ENCODE results near the gene AP5S1. TPM values are rescaled to one million over a fixed set of nuclear protein-coding genes. Genes with fewer than 3 reads are reported as not detected.
A peak's percentile ranks its signal among the peaks of the same experiment; 100 is the strongest.
"Not testable (repeated sequence)": the region's sequence is repeated elsewhere in the genome, so short reads cannot be mapped to it uniquely, and the experiment has no call there.

AP5S1 gene
- total and polyA plus RNA-seq, 7 donors, result 11.0 to 25.2 (median 12.2) TPM

- no peak overlapping the region for H3K4me3 ChIP-seq
- peaks cover 0 to 4% of the 10 kb centered on the region in 2 donors for H3K36me3 ChIP-seq (ENCODE audit: insufficient read depth in 1 of 2, low read depth in 1 of 2)
- no peaks in the 10 kb centered on the region for H3K9me3 ChIP-seq
- H3K4me1 ChIP-seq, result peaks cover 23% of the 10 kb centered on the region
- TF ChIP-seq, protein P1, sequence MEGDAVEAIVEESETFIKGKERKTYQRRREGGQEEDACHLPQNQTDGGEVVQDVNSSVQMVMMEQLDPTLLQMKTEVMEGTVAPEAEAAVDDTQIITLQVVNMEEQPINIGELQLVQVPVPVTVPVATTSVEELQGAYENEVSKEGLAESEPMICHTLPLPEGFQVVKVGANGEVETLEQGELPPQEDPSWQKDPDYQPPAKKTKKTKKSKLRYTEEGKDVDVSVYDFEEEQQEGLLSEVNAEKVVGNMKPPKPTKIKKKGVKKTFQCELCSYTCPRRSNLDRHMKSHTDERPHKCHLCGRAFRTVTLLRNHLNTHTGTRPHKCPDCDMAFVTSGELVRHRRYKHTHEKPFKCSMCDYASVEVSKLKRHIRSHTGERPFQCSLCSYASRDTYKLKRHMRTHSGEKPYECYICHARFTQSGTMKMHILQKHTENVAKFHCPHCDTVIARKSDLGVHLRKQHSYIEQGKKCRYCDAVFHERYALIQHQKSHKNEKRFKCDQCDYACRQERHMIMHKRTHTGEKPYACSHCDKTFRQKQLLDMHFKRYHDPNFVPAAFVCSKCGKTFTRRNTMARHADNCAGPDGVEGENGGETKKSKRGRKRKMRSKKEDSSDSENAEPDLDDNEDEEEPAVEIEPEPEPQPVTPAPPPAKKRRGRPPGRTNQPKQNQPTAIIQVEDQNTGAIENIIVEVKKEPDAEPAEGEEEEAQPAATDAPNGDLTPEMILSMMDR (IDR thresholded peaks at IDR 0.05), result no peak
- H3K27ac ChIP-seq, result no peak overlapping the region
- no peaks in the 10 kb centered on the region for H3K27me3 ChIP-seq (ENCODE audit: insufficient read depth in 3 of 3, low read length in 2 of 3)
- 30 to 49% (median 35%) methylated on average over 4 of the region's 4 CpGs for WGBS, 3 donors
- ATAC-seq (no peak), DNase-seq (peak in 1 of 2 donors; percentile 22)
- intact Hi-C loops (cut with DNase I), result loop anchor here (5.0 to 10.0 kb wide), 4 partner anchors 34 to 299 kb away; partner anchors contain the start of gene AP5S1 (in 1 of the 2)
Measured at GRCh38 chr20:3788685-3789155, 31.6 kb upstream of the AP5S1 start.

DNA sequence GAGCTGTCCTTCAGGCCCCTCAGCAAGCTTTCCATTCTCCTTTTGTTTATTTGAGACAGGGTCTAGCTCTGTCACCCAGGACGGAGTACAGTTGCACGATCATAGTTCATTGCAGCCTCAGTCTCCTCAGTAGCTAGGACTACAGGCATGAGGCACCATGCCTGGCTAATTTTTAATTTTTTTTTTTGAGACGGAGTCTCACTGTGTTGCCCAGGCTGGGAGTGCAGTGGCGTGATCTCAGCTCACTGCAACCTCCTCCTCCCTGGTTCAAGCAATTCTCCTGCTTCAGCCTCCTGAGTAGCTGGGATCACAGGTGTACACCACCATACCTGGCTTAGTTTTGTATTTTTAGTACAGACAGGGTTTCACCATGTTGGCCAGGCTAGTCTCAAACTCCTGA lies 31.1 kb upstream of the AP5S1 start:
- not testable (repeated sequence) for H3K4me3 ChIP-seq; H3K27me3 ChIP-seq (ENCODE audit: insufficient read depth in 3 of 3, low read length in 2 of 3); H3K36me3 ChIP-seq (ENCODE audit: insufficient read depth in 1 of 2, low read depth in 1 of 2); DNase-seq; ATAC-seq; H3K9me3 ChIP-seq; H3K27ac ChIP-seq
- WGBS, 3 donors, result 91 to 95% (median 92%) methylated on average over 4 of the region's 4 CpGs
- peaks cover 18% of the 10 kb centered on the region for H3K4me1 ChIP-seq
- intact Hi-C loops (cut with DNase I), result loop anchor here (5.0 to 10.0 kb wide), 4 partner anchors 33 to 298 kb away; partner anchors contain the start of gene AP5S1 (in 1 of the 2)

GRCh38 chr20:3794168-3794567 lies 26.2 kb upstream of the AP5S1 start:
- ATAC-seq; H3K4me3 ChIP-seq; DNase-seq; intact Hi-C loops (cut with DNase I); H3K4me1 ChIP-seq; H3K27ac ChIP-seq; H3K36me3 ChIP-seq (ENCODE audit: insufficient read depth in 1 of 2, low read depth in 1 of 2); H3K27me3 ChIP-seq (ENCODE audit: insufficient read depth in 3 of 3, low read length in 2 of 3); H3K9me3 ChIP-seq: not testable (repeated sequence)
- 89 to 100% (median 92%) methylated on average over 1 to 3 of the region's 3 CpGs for WGBS, 3 donors

DNA sequence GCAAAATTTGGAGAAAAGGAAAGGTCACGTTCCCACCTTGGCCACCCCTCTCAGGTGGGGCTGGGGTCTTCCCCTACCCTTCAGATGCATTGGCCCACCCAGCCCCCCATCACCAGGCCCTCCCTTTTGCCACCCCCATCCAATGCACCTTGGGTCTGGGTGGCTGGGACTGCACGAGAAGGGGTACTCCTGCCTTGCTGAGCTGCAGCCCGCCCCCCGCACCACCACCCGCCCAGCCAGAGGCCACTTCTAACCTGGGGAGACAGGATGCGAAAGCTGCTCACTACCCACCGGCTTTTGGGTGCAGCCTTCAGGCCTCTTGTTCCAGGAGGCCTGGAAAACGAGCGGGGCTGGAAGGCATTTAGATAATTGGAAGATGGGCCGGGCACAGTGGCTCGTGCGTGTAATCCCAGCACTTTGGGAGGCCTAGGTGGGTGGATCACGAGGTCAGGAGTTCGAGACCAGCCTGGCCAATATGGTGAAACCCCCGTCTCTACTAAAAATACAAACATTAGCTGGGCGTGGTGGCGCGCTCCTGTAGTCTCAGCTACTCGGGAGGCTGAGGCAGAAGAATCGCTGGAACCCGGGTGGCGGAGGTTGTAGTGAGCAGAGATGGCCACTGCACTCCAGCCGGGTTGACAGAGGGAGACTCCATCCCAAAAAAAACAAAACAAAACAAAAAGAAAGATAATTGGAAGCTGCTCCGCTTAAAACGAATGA lies 25.5 kb upstream of the AP5S1 start:
- Histone ChIP-seq H3K27me3 (ENCODE audit: insufficient read depth in 3 of 3, low read length in 2 of 3) (no peaks in the 10 kb centered on the region), H3K9me3 (no peaks in the 10 kb centered on the region), H3K27ac (peak overlapping the region; percentile 96), H3K36me3 (ENCODE audit: insufficient read depth in 1 of 2, low read depth in 1 of 2) (no peaks in the 10 kb centered on the region), H3K4me3 (peak overlapping the region; percentile 86), H3K4me1 (peaks cover 6% of the 10 kb centered on the region)
- DNase-seq (peak in 1 of 2 donors; percentile 51), ATAC-seq (no peak)
- TF ChIP-seq, protein P1 (IDR thresholded peaks at IDR 0.05), result no peak
- 85 to 87% (median 85%) methylated on average over 25 of the region's 25 CpGs for WGBS, 3 donors
- intact Hi-C loops (cut with DNase I), result no loop called here

- peaks cover 6% of the 10 kb centered on the region for H3K4me1 ChIP-seq
- H3K27ac ChIP-seq, result peak within 1 kb of the TSS; percentile 96
- H3K9me3 ChIP-seq, result no peaks in the 10 kb centered on the region
- H3K4me3 ChIP-seq, result peak within 1 kb of the TSS; percentile 86
- intact Hi-C loops (cut with DNase I), result no loop called here
- peak; percentile 93 to 98 (median 95) for ATAC-seq
- H3K27me3 ChIP-seq (ENCODE audit: insufficient read depth in 3 of 3, low read length in 2 of 3), result no peaks in the 10 kb centered on the region
- 1 to 3% (median 2%) methylated on average over 63 to 69 of the region's 69 CpGs for WGBS, 3 donors
- TF ChIP-seq, protein P1 (IDR thresholded peaks at IDR 0.05), result peak; percentile 51
- peak; percentile 95 to 96 for DNase-seq
- peaks cover 0 to 3% of the 10 kb centered on the region in 2 donors for H3K36me3 ChIP-seq (ENCODE audit: insufficient read depth in 1 of 2, low read depth in 1 of 2)
Measured at GRCh38 chr20:3795511-3796468, 24.6 kb upstream of the AP5S1 start, which contains the start of gene CDC25B. Gene CDC25B, plus strand, starts transcription at chr20:3796310. Its CDS starts 222 bp downstream, at chr20:3796532.

Measured in psoas muscle (tissue), 8 donors.